CD4-positive, alpha-beta T cell (primary cell): ENCODE data around the gene GRK2. TPM values are rescaled to one million over a fixed set of nuclear protein-coding genes. Genes with fewer than 3 reads are reported as not detected.

Experiments
- ATAC-seq: fragments of 200-7000 bp; cut with Tn5 transposase; one replicate; pipeline ENCODE4 v1.10.0; 2022; ENCODE audit warnings: mild to moderate bottlenecking; ENCODE audit not compliant: poor library complexity
- CTCF ChIA-PET: fragments of 350-600 bp; sonication (Branson Sonifier 250); formaldehyde crosslinking; loops from one replicate; lab custom pipeline; 2021; ENCODE audit warnings: antibody characterized with exemption, inconsistent platforms; lab: Charles Lee
- POLR2A ChIA-PET: fragments of 350-600 bp; sonication (Branson Sonifier 250); formaldehyde crosslinking; loops from one replicate; lab custom pipeline; 2021; ENCODE audit warnings: antibody characterized with exemption, inconsistent platforms; lab: Charles Lee
- DNase-seq, 14 experiments: peaks; one replicate each; pipeline ENCODE4 v3.0.0-alpha.2; 2013 to 2020; ENCODE audit warnings: mixed read lengths in 2 of 14
- H3K27ac ChIP-seq, 2 donors: one replicate each; pipeline versions ENCODE4 v1.5.1 to v1.7.0; 2013; ENCODE audit warnings: low read length in 2 of 2, low read depth in 1 of 2, mild to moderate bottlenecking in 1 of 2
- H3K27me3 ChIP-seq, 2 experiments: 1 replicate in 1 of 2; 2 replicates in 1 of 2; pipeline versions ENCODE4 v1.6.1 to v1.7.0; 2013; ENCODE audit warnings: low read length in 2 of 2, control low read depth in 1 of 2, mild to moderate bottlenecking in 1 of 2, moderate library complexity in 1 of 2; ENCODE audit not compliant: insufficient read depth in 2 of 2, control insufficient read depth in 1 of 2
- H3K36me3 ChIP-seq: one replicate; pipeline ENCODE4 v1.6.1; 2013; ENCODE audit warnings: low read length, control low read depth; ENCODE audit not compliant: insufficient read depth
- H3K4me1 ChIP-seq: one replicate; pipeline ENCODE4 v1.6.1; 2013; ENCODE audit warnings: low read length, control low read depth; ENCODE audit not compliant: insufficient read depth
- H3K4me3 ChIP-seq: one replicate; pipeline ENCODE4 v1.5.1; 2013; ENCODE audit warnings: mild to moderate bottlenecking, low read length, moderate library complexity
- H3K9me3 ChIP-seq, 2 experiments: 1 replicate in 1 of 2; 2 replicates in 1 of 2; pipeline versions ENCODE4 v1.6.1 to v1.7.0; 2013; ENCODE audit warnings: low read length in 2 of 2, mild to moderate bottlenecking in 2 of 2, control low read depth in 1 of 2, moderate library complexity in 1 of 2; ENCODE audit not compliant: control insufficient read depth in 1 of 2, insufficient read depth in 1 of 2
- H3K27ac Mint-ChIP-seq: one replicate; pipeline ENCODE4 v1.8.0; 2020; ENCODE audit warnings: mixed read lengths
- H3K27me3 Mint-ChIP-seq: one replicate; pipeline ENCODE4 v1.8.0; 2021; ENCODE audit warnings: mixed read lengths
- H3K36me3 Mint-ChIP-seq: one replicate; pipeline ENCODE4 v1.8.0; 2021; ENCODE audit warnings: low read depth, mixed read lengths
- H3K4me1 Mint-ChIP-seq: one replicate; pipeline ENCODE4 v1.8.0; 2021; ENCODE audit warnings: low read depth, mixed read lengths
- H3K4me3 Mint-ChIP-seq: one replicate; pipeline ENCODE4 v1.8.0; 2020; ENCODE audit warnings: mild to moderate bottlenecking, mixed read lengths
- H3K9me3 Mint-ChIP-seq: one replicate; pipeline ENCODE4 v1.8.0; 2020; ENCODE audit warnings: mixed read lengths
- intact Hi-C, 2 experiments: fragments of 100-400 bp; cut with DNase I in 1 of 2; cut with micrococcal nuclease in 1 of 2; formaldehyde crosslinking; loops; one replicate each; pipeline versions ENCODE4 v1.15.1 to v1.9.0; 2023 to 2025; cut with DNase I, micrococcal nuclease
- total RNA-seq, 174 experiments: library from RNA in 2 of 174; stranded (reverse) in 2 of 174; gene quantifications; one replicate each; pipeline ENCODE4 v1.2.3 and lab custom pipeline; 2021 to 2026
- TF ChIP-seq, protein P1 (sequence below): fragments of 200-600 bp; IDR thresholded peaks from one replicate; pipeline ENCODE4 v1.8.0; 2022; ENCODE audit warnings: antibody characterized with exemption, mild to moderate bottlenecking

Gene GRK2
- total RNA-seq, 2 experiments from 2014 or later: 309 to 325 TPM

DNA sequence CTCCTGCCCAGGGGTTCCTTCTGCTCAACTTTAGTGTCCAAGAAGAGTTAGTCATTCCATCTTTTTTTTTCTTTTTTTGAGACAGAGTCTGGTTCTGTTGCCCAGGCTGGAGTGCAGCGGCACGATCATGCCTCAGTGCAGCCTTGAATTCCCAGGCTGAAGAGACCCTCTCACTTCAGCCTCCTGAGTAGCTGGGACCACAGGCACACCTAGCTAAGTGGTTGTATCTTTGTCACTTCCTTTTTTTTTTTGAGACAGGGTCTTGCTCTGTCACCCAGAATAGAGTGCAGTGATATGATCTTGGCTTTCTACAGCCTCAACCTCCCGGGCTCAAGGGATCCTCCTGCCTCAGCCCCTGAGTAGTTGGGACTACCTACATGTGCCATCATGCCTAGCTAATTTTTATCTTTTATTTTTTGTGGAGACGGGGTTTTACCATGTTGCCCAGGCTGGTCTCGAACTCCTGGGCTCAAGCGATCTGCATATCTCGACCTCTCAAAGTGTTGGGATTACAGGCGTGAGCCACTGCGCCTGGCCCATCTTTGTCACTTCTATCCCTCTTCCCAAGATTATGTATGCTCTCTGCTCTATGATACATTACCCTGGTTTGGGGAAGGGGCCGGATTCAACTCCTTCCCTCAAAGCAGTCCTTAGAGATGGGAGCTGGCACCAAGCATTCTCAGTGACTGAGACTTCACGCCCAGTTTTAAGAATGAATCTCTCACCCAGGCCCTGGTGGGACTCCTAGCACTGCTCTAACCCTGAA is 47.0 kb downstream of the GRK2 start:
- no peaks in the 10 kb centered on the region for H3K9me3 ChIP-seq
- DNase-seq: no peak
- Mint-ChIP-seq H3K9me3 (no peaks in the 10 kb centered on the region), H3K4me1 (peaks cover 51% of the 10 kb centered on the region), H3K27ac (peak overlapping the region; percentile 80), H3K27me3 (no peaks in the 10 kb centered on the region), H3K36me3 (peaks cover 6% of the 10 kb centered on the region), H3K4me3 (peak overlapping the region; percentile 25)
- H3K4me3 ChIP-seq: no peak overlapping the region
- ATAC-seq: no peak
- peaks cover 63% of the 10 kb centered on the region for H3K4me1 ChIP-seq
- ChIA-PET POLR2A (interaction anchor here (0.8 to 5.9 kb wide), 5 partner anchors 10 to 73 kb away, joined by 3 to 61 read pairs (median 10); partner anchors contain the start of genes ANKRD13D, GRK2 and SSH3), CTCF (interaction anchor here (0.7 to 1.4 kb wide), 3 partner anchors 33 to 51 kb away, joined by 3 to 5 read pairs (median 4); no protein-coding TSS in a partner anchor)
- H3K27ac ChIP-seq: peak overlapping the region; percentile 33 to 75
- H3K36me3 ChIP-seq: peaks cover 5% of the 10 kb centered on the region
- H3K27me3 ChIP-seq: no peaks in the 10 kb centered on the region
- TF ChIP-seq, protein P1, sequence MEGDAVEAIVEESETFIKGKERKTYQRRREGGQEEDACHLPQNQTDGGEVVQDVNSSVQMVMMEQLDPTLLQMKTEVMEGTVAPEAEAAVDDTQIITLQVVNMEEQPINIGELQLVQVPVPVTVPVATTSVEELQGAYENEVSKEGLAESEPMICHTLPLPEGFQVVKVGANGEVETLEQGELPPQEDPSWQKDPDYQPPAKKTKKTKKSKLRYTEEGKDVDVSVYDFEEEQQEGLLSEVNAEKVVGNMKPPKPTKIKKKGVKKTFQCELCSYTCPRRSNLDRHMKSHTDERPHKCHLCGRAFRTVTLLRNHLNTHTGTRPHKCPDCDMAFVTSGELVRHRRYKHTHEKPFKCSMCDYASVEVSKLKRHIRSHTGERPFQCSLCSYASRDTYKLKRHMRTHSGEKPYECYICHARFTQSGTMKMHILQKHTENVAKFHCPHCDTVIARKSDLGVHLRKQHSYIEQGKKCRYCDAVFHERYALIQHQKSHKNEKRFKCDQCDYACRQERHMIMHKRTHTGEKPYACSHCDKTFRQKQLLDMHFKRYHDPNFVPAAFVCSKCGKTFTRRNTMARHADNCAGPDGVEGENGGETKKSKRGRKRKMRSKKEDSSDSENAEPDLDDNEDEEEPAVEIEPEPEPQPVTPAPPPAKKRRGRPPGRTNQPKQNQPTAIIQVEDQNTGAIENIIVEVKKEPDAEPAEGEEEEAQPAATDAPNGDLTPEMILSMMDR: no peak
- intact Hi-C loops: no loop called here

DNA sequence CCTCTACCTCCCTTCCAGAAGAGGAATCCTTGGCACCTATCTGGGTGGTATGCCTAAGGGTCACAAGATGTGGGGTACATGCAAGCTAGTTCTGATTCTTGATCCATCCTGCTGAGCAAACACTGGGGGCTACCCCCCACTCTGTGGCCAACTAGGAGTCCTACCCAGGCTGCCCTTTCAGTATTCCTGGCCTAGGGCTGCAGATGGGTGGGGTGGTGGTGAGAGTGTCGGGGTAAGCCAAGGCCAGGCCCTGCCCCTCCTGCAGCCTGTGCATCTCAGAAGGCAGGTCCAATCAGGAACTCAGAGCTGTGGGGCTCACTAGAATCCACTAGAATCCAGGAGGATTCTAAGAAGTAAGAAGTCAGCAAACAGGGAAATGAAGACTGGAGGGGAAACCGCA is 47.9 kb downstream of the GRK2 start:
- intact Hi-C loops: no loop called here
- Mint-ChIP-seq H3K4me1 (peaks cover 57% of the 10 kb centered on the region), H3K4me3 (peak overlapping the region; percentile 60), H3K27ac (peak overlapping the region; percentile 38), H3K36me3 (peaks cover 6% of the 10 kb centered on the region), H3K27me3 (no peaks in the 10 kb centered on the region), H3K9me3 (no peaks in the 10 kb centered on the region)
- POLR2A ChIA-PET: interaction anchor here (1.8 to 5.9 kb wide), 5 partner anchors 11 to 52 kb away, joined by 6 to 61 read pairs (median 10); partner anchors contain the start of genes ANKRD13D, GRK2 and SSH3
- Histone ChIP-seq H3K27me3 (no peaks in the 10 kb centered on the region), H3K36me3 (peaks cover 5% of the 10 kb centered on the region), H3K27ac (no peak overlapping the region), H3K9me3 (no peaks in the 10 kb centered on the region), H3K4me3 (no peak overlapping the region), H3K4me1 (peaks cover 61% of the 10 kb centered on the region)
- ATAC-seq: no peak
- CTCF ChIA-PET: interaction anchor here (0.7 to 2.1 kb wide), 3 partner anchors 47 to 52 kb away, joined by 3 to 5 read pairs (median 4); partner anchors contain the start of gene GRK2
- TF ChIP-seq, protein P1: no peak
- no peak for DNase-seq

DNA sequence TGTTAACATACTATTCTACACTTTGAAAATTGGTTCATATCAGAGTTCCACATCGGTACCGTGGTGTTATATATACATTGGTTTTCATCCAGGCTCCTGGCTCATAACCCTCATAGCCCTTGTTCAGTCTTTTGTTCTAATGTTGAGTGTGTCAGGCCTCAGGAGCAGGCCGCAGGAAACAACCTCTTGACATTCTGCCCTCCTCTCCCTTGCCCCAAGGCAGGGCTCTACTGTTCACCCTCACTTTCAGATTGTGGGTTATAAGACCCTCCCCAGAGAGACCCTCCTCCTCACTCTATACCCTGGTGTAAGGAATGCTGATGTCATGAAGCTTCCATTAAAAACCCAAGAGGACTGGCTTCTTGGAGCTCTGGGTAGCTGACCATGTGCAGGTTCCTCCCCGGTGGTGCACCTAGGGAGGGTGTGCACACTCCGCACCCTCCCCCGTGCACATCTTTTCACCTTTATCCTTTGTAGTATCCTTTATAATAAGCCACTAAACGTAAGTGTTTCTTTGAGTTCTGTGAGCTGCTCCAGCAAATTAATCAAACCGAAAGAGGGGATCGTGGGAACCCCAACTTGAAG is 49.1 kb downstream of the GRK2 start:
- TF ChIP-seq, protein P1: no peak
- peaks cover 6% of the 10 kb centered on the region for H3K36me3 Mint-ChIP-seq
- POLR2A ChIA-PET: interaction anchor here (1.3 to 5.9 kb wide), 7 partner anchors 12 to 75 kb away, joined by 6 to 61 read pairs (median 10); partner anchors contain the start of genes ANKRD13D, GRK2 and SSH3
- Histone ChIP-seq H3K4me1 (peaks cover 61% of the 10 kb centered on the region), H3K9me3 (no peaks in the 10 kb centered on the region), H3K4me3 (no peak overlapping the region), H3K27ac (no peak overlapping the region), H3K36me3 (no peaks in the 10 kb centered on the region), H3K27me3 (no peaks in the 10 kb centered on the region)
- ATAC-seq (no peak), DNase-seq (no peak)
- intact Hi-C loops: loop anchor here in 1 of 2 experiments (5.0 kb wide), 1 partner anchor 233 kb away; no protein-coding TSS in a partner anchor
- H3K9me3 Mint-ChIP-seq: no peaks in the 10 kb centered on the region
- peak overlapping the region; percentile 76 for H3K4me3 Mint-ChIP-seq
- CTCF ChIA-PET: interaction anchor here (1.5 to 3.0 kb wide), 3 partner anchors 49 to 67 kb away, joined by 4 to 57 read pairs (median 4); partner anchors contain the start of gene GRK2
- H3K4me1 Mint-ChIP-seq: peaks cover 62% of the 10 kb centered on the region
- H3K27ac Mint-ChIP-seq: peak overlapping the region; percentile 38
- H3K27me3 Mint-ChIP-seq: no peaks in the 10 kb centered on the region
